Heart left ventricle (tissue), 16 donors: ENCODE results near the gene CEP89. TPM values are rescaled to one million over a fixed set of nuclear protein-coding genes. Genes with fewer than 3 reads are reported as not detected.
A peak's percentile ranks its signal among the peaks of the same experiment; 100 is the strongest.

Experiments used
- ATAC-seq, 4 donors: fragments of 200-7000 bp; cut with Tn5 transposase; one replicate each; pipeline ENCODE4 v1.9.1; 2020 to 2022; ENCODE audit warnings: moderate library complexity in 4 of 4, mild to moderate bottlenecking in 3 of 4, moderate number of reproducible peaks in 1 of 4
- DNase-seq, 5 donors: peaks; one replicate each; pipeline ENCODE4 v3.0.0-alpha.2; 2020
- H3K27ac ChIP-seq, 12 donors: fragments of 200-600 bp; sonication (generic) in 4 of 12; one replicate each; pipeline versions ENCODE4 v1.5.0 to v1.8.0; 2016 to 2022; ENCODE audit warnings: mild to moderate bottlenecking in 2 of 12
- H3K27me3 ChIP-seq, 9 donors: fragments of 200-600 bp; sonication (generic) in 2 of 9; one replicate each; pipeline versions ENCODE4 v1.5.1 to v1.8.0; 2016 to 2022; ENCODE audit warnings: mild to moderate bottlenecking in 3 of 9
- H3K36me3 ChIP-seq, 9 donors: fragments of 200-600 bp; sonication (generic) in 2 of 9; one replicate each; pipeline versions ENCODE4 v1.5.0 to v1.8.0; 2018 to 2022; ENCODE audit warnings: mild to moderate bottlenecking in 2 of 9
- H3K4me1 ChIP-seq, 12 donors: fragments of 200-600 bp; sonication (generic) in 4 of 12; one replicate each; pipeline versions ENCODE4 v1.5.0 to v1.8.0; 2016 to 2022; ENCODE audit warnings: mild to moderate bottlenecking in 3 of 12
- H3K4me3 ChIP-seq, 12 donors: fragments of 200-600 bp; sonication (generic) in 4 of 12; one replicate each; pipeline versions ENCODE4 v1.5.0 to v1.8.0; 2017 to 2022; ENCODE audit warnings: mild to moderate bottlenecking in 9 of 12, moderate library complexity in 4 of 12
- H3K9me3 ChIP-seq, 12 donors: fragments of 200-600 bp; sonication (generic) in 4 of 12; one replicate each; pipeline versions ENCODE4 v1.5.0 to v1.8.0; 2016 to 2022; ENCODE audit warnings: mild to moderate bottlenecking in 1 of 12
- POLR2A ChIP-seq, 2 donors: fragments of 450-650 bp; IDR thresholded peaks; one replicate each; pipeline ENCODE4 v1.6.1; 2017; ENCODE audit warnings: antibody characterized with exemption in 2 of 2, mild to moderate bottlenecking in 2 of 2, moderate library complexity in 2 of 2
- WGBS, 4 donors: extraction: QIAGEN DNeasy Blood & Tissue Kit in 2 of 4; methylation state at CpG; one replicate each; pipeline versions ENCODE4 v1.1.5 to v1.1.7; 2013 to 2018; 5-methylcytosine and 5-hydroxymethylcytosine counted together
- intact Hi-C, 10 donors: fragments of 100-400 bp; cut with DNase I; formaldehyde crosslinking; loops; one replicate each; pipeline versions ENCODE4 v1.11.1 to v1.14.2; 2022
- polyA plus RNA-seq, 2 donors: library from polyadenylated mRNA; stranded (reverse); fragments of 200-250 nt; gene quantifications; one replicate each; pipeline ENCODE4 v1.2.3, GENCODE V29; 2013
- total RNA-seq, 9 donors: library from RNA; depleted of rRNA in 2 of 9; stranded (reverse); fragments of >200 nt in 2 of 9; fragmentation: NEBNext Ultra II Directional in 3 of 9; extraction: Animal tissue kit (Norgen Biotek cat#: 25700) in 3 of 9; gene quantifications; one replicate each; pipeline versions ENCODE4 v1.1.0 to v1.2.4, GENCODE V29; 2016 to 2023
- TF ChIP-seq, protein P1 (sequence below), 12 donors: fragments of 200-600 bp; sonication (generic) in 4 of 12; IDR thresholded peaks; one replicate each; pipeline versions ENCODE4 v1.5.0 to v1.8.0; 2018 to 2022; ENCODE audit warnings: antibody characterized with exemption in 12 of 12, mild to moderate bottlenecking in 5 of 12
- donor health status: ischemic (EF 13 %, LVEDD 7.1; RV severe dilation, severe dysfunction).
- donor health status: healthy with polysubstance abuse.
- donor health status: DM: no; HTN: yes; CAD: no.
- donor health status: DM: no; HTN: no; CAD: no.
- donor health status: ischemic (EF 25% LVEDD 6.9; RV normal size, moderate dysfunction).
- donor health status: ischemic (EF 25% LVEDD 5.7; RV mildly dilated, moderate dysfunction).
- donor health status: healthy.
- donor health status: DM: yes; HTN: yes; CAD: no.
- donor health status: ischemic (EF 35%, LVEDD 5.7; RV mildly dilated, moderate dysfunction).
- donor health status: nonischemic (EF 11% LVEDD 7.7; RV severe dilation, severe dysfunction).
- donor health status: DM: yes; HTN: yes; CAD: no.
- donor health status: PGD.
- donor health status: ischemic (EF 29% LVEDD 5.4; RV normal size, mild dysfunction).
- donor health status: nonischemic (EF 23%, LVEDD 6.1; RV moderate dilation, normal function).

Gene CEP89
- total and polyA plus RNA-seq, 11 donors = 5.4 to 16.0 (median 12.0) TPM

DNA sequence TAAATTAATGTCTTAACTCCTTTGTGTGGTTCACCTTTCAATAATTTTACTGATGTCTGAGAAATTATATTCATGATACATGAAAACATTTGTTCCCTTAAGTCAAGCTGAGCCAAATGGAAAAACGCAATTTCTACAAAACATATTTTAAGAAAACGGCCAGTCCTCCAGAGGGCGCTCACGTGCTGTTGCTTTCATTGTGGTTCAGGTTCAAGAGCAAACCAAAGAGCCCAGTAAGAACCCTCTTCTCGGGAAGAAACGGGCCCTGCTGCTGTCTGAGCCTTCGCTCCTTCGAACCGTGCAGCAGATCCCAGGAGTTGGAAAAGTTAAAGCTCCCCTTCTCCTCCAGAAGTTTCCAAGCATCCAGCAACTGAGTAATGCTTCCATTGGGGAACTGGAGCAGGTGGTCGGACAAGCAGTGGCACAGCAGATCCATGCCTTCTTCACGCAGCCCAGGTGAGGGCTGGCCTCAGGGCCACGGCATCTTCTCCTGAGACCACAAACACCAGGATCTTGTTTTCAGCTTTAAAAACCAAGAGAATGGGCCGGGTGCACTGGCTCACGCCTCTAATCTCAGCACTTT lies 4.6 kb upstream of the CEP89 start:
- peak; percentile 34 to 81 (median 60) for DNase-seq
- 42 to 47% (median 45%) methylated on average over 14 of the region's 14 CpGs for WGBS, 4 donors
- no peak overlapping the region for H3K27ac ChIP-seq
- peaks cover 0 to 3% (median 0%) of the 10 kb centered on the region in 9 donors for H3K36me3 ChIP-seq
- intact Hi-C loops = loop anchor here in 4 of 10 donors (5.0 to 10.0 kb wide), 5 partner anchors 108 to 198 kb away; partner anchors contain the start of gene GPATCH1 (in 3 of the 4)
- peaks cover 0 to 6% (median under 1%) of the 10 kb centered on the region in 12 donors for H3K4me1 ChIP-seq
- no peak for ATAC-seq
- H3K9me3 ChIP-seq = no peaks in the 10 kb centered on the region
- TF ChIP-seq, protein P1, sequence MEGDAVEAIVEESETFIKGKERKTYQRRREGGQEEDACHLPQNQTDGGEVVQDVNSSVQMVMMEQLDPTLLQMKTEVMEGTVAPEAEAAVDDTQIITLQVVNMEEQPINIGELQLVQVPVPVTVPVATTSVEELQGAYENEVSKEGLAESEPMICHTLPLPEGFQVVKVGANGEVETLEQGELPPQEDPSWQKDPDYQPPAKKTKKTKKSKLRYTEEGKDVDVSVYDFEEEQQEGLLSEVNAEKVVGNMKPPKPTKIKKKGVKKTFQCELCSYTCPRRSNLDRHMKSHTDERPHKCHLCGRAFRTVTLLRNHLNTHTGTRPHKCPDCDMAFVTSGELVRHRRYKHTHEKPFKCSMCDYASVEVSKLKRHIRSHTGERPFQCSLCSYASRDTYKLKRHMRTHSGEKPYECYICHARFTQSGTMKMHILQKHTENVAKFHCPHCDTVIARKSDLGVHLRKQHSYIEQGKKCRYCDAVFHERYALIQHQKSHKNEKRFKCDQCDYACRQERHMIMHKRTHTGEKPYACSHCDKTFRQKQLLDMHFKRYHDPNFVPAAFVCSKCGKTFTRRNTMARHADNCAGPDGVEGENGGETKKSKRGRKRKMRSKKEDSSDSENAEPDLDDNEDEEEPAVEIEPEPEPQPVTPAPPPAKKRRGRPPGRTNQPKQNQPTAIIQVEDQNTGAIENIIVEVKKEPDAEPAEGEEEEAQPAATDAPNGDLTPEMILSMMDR (IDR thresholded peaks at IDR 0.05) = peak; percentile 45 to 77 (median 68)
- TF ChIP-seq POLR2A (IDR thresholded peaks at IDR 0.05) = no peak
- H3K27me3 ChIP-seq = no peaks in the 10 kb centered on the region
- no peak overlapping the region for H3K4me3 ChIP-seq

DNA sequence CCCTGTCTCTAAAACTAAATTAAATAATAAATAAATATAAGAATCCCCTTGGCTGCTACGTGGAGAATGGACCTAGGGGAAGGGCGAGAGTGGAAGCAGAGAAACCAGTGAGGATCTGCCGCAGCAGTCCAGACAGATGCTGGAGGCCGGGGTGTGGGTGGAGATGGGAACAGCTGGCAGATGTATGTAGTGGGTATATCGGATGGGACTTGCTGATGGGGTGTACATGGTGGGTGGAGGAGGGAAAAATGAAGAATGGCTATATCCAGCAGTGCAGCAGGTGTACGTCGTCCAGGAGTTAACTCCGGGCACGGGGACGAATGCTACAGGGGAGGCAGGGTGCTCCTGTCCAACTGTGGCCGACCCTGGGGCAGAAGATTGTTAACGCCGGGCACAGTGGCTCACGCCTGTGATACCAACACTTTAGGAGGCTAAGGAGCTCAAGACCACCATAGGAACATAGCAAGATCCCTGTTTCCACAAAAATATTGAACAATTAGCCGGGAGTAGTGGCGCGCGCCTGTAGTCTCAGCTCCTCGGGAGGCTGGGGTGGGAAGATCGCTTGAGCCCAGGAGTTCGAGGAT lies 654 bp downstream of the CEP89 start:
- Histone ChIP-seq H3K27ac (peak overlapping the region in 5 of 12 donors; percentile 19 to 60 (median 51)), H3K4me1 (peaks cover 0 to 22% (median 10%) of the 10 kb centered on the region in 12 donors), H3K4me3 (peak overlapping the region; percentile 57 to 87 (median 75)), H3K36me3 (peaks cover 0 to 13% (median 5%) of the 10 kb centered on the region in 9 donors), H3K27me3 (no peaks in the 10 kb centered on the region), H3K9me3 (no peaks in the 10 kb centered on the region)
- intact Hi-C loops = loop anchor here in 4 of 10 donors (5.0 to 10.0 kb wide), 5 partner anchors 111 to 204 kb away; partner anchors contain the start of gene GPATCH1 (in 4 of the 4)
- peak in 1 of 4 donors; percentile 1 for ATAC-seq
- TF ChIP-seq, protein P1 (IDR thresholded peaks at IDR 0.05) = no peak
- TF ChIP-seq POLR2A (IDR thresholded peaks at IDR 0.05) = no peak
- DNase-seq = no peak
- 18 to 26% (median 23%) methylated on average over 21 of the region's 21 CpGs for WGBS, 4 donors

DNA sequence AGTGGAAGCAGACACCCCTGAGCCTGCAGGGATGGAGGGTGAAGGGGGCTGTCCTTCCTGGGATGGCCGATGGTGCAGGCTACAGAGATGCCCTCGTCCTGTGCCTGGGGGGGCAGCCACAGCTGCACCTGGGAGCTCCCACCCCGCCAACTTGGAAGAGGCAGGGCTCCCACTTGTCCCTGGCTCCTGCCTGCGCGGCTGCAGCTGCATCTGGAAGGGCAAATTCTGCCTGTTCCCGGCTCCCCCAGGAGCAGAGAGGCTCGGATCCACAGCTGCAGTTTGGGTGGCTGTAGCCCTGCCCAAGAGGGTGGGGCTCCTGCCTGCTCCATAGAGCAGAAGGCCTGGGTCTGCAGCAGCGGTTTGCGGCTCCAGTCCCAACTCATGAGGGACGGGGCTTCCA lies 2.2 kb downstream of the CEP89 start:
- Histone ChIP-seq H3K27me3 (no peaks in the 10 kb centered on the region), H3K4me3 (no peak overlapping the region), H3K9me3 (no peaks in the 10 kb centered on the region), H3K4me1 (peaks cover 0 to 22% (median 10%) of the 10 kb centered on the region in 12 donors), H3K27ac (no peak overlapping the region), H3K36me3 (peaks cover 0 to 29% (median 19%) of the 10 kb centered on the region in 9 donors)
- DNase-seq (no peak), ATAC-seq (no peak)
- TF ChIP-seq, protein P1 (IDR thresholded peaks at IDR 0.05) = no peak
- TF ChIP-seq POLR2A (IDR thresholded peaks at IDR 0.05) = no peak
- intact Hi-C loops = no loop called here
- 90 to 94% (median 92%) methylated on average over 5 to 10 of the region's 10 CpGs for WGBS, 4 donors

DNA sequence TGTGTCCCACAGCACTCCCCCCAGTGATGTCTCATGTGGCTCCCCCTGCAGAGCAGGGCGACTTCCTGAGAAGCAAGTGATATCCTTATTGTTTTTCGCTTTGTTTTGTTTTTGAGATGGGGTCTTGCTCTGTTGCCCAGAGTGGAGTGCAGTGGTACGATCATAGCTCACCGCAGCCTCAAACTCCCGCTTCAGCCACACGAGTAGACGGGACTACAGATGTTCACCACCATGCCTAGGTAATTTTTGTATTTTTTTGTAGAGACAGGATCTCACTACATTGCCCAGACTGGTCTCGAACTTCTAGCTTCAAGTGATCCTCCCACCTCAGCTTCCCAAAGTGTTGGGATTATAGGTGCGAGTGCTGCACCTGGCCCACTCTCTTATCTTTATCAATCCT lies 5.0 kb downstream of the CEP89 start:
- WGBS, 4 donors = 94 to 98% (median 95%) methylated on average over 9 of the region's 9 CpGs
- Histone ChIP-seq H3K36me3 (peaks cover 0 to 54% (median 43%) of the 10 kb centered on the region in 9 donors), H3K4me1 (peaks cover 0 to 19% (median 9%) of the 10 kb centered on the region in 12 donors), H3K27ac (no peak overlapping the region), H3K4me3 (no peak overlapping the region), H3K27me3 (no peaks in the 10 kb centered on the region), H3K9me3 (no peaks in the 10 kb centered on the region)
- no peak for TF ChIP-seq POLR2A (IDR thresholded peaks at IDR 0.05)
- TF ChIP-seq, protein P1 (IDR thresholded peaks at IDR 0.05) = no peak
- no peak for DNase-seq
- intact Hi-C loops = no loop called here
- no peak for ATAC-seq
